Inflammatory macrophage (primary cell): Measurements from ENCODE around the gene ADAT3.
A peak's percentile ranks its signal among the peaks of the same experiment; 100 is the strongest.

Experiments used
- DNase-seq, 2 donors: peaks; one replicate each; pipeline ENCODE4 v3.0.0-alpha.2; 2020 to 2022

The ADAT3 gene

DNA sequence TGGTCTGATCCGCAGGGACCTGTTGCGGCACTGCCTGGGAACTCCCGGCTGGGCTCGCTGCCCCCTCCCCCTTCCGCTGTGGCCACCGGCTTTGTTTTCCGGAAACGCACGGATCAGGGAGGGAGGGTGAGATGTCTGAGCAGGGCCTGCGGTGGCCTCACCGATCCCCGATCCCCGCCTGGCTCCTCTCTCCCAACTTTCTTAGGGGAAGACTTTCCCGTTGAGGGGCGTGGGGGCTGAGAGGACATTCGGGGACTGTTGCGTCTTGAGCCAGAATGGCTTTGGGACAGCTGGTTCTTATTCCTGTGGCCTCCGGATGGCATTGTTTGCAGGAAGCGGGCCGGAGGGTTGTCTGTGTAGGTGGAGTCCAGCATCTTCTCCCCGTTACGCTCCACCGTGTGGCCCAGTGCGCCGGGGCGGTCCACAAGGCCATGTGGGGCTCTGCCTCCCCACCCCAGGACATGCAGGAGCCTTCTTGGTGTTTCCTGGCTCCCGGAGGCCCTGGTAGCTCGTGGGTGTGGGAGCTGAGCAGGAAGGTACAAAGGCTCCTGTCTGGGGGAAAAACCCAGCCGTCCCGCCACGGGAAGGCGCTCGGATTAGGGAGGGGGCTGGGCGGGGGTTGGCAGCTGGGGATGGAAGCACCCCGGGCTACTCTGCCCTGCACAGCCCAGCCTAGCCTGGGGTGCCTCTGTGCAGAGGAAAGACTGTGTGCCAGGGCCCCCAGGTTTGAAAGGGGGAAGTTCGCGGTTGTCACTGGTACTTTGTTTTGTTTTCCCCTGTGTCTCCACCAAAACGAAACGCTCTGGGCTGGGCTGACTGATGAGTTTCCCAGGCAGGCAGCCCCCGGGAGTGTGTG lies 37.1 kb downstream of the ADAT3 start:
- DNase-seq = peak; percentile 51 to 52

DNA sequence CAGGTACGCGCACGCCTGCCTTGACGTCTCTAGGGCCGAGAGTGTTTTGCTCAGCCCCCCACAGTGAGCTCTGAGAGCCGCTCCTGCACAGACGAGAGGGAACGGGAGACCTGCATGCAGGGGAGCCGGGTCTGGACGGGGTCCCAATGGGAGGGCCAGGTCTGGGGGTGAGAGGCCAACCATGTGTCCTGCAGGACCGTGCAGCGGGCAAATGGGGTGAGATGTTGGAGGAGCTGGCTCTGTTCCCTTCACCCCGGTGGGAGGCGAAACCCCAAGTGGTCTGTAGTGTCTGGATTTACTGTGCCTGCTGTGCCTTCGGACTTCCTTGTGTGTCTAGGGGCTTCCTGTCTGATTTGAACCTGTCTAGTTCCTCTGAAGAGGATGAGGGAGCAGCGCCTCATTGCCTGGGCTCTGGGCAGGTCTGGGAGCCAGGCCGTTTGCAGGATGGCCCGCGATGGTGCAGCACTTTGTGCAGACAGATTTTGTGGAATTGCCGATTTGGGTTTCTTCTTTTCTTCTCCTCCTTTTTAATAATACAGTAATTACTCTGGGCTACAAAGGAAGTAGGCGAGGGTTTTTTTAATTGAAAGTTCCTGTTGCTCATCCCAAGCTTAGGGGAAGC lies 37.8 kb downstream of the ADAT3 start:
- peak; percentile 4 to 21 for DNase-seq

- DNase-seq = no peak
Observed at GRCh38 chr19:1943661-1944087, 38.5 kb downstream of the ADAT3 start.

DNA sequence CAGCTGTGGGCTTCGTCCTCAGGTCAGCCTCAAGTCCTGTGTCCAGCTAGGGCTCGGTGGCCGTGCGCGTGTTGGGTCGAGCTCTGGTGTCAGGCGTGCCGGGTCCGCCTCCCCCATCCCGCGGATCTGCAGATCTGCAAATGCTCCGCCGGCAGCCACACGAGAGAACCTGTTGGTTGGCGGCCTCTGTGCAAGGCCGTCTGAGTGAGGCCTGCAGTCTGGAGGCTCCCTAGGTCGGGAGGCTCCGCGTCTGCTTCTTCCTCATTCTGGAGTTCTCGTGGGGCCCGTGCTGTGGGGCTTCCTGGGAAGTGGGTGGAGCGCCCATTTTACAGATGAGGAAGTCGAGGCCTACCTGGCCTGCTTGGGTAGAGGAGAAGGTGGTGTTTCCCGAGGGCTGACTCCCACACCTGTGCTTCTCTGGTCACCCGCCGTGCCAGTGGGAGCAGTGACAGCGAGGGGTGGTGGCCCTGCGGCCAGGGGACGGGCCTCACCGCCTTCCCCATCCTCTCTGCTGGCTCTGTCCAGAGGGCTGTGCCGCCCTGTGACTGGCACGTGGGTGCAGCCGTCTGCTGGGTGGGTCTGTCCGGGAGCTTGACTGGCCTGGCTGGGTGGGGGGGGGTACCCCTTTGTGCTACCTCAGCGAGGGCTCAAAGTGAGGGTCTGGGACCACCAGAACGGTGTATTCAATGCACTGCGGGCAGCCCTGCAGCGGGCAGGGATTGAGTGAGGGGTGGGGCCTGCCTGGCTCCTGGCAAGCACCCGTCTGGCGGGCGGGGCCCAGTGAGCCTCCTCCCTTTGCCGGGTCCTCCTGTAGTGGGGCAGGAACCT lies 39.1 kb downstream of the ADAT3 start:
- DNase-seq = peak; percentile 51 to 72

GRCh38 chr19:1944916-1945561 lies 39.8 kb downstream of the ADAT3 start:
- no peak for DNase-seq

DNA sequence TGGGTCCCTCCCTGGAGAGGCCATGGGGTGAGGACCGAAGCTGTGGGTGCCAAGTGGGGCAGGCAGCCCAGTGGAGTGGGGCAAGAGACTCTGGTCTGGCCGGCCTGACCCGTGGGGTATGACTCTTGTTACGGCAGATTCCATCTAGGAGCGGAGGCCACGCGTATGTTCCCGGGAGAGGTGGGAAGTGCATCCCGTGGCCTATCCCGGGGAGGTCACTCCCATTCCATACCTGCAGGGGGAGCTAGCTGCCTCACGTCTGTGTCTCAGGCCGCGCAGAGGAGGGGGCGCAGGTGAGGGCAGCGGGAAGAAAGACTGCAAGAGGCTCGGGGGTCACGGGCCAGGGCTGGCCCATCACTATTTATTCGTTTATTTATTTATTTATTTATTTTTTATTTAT lies 40.7 kb downstream of the ADAT3 start:
- peak; percentile 6 to 31 for DNase-seq

DNA sequence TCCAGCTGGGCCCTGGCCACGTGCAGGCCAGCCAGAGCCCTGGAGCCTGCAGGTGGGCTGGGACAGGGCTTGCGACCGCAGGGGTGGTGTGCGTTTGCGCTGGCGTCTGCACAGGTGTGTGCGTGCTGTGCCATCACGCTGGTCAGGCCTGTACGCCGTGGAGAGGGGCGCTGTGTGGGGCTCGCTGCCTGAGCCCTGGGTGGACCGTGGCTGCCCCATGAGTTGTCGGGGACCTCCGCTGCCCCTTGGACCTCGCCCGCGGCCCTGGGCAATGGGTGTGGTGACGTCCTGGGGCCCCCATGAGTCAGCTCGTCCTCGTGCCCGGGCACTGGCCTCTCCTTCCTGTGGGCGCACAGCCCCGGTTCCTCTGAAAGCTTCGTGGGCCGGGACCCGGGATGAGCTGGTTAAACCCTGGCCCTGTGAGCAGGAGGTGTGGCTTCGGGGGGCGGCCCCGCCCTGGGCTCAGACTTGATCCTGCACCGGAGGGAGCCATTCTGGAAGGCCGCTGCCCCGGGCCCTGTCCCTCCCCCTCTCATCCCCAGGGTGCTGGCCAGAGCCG lies 42.5 kb downstream of the ADAT3 start:
- peak; percentile 41 to 60 for DNase-seq

DNA sequence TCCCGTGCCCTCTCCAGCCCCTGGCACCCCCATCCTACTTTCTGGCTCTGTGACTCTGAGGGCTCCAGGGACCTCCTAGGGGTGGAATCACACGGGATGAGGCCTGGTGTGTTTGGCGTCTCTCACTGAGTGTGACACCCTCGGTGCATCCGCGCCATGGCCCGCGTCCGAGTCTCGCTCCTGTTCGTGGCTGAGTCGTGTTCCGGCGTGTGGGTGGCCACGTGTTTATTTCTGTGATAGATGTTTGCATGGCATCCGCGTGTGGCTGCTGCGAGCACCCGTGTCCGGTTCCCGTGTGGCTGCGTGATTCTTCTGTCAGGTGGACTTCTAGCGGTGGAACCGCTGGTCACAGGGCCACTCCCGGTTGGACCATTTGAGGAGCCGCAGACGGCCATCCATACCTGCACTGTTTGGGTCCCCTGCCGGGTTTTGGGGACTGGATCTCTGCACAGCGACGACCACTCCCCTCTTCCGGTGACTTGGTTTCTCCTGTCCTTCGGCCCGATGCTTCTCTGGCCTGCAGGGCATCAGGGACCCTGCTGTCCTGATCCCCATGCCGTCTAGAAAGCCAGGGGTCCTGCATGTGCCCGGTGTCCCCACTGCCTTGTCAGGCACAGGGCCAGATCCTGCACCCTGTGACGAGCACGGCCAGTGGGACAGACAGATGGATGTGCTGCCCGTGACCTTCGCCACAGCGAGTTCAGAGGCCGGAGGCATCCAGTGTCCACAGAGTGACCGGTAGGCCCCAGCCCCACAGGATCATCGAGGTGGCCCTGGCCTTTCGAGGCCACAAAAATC lies 44.3 kb downstream of the ADAT3 start:
- DNase-seq = no peak

GRCh38 chr19:1950640-1951039 lies 45.4 kb downstream of the ADAT3 start:
- no peak for DNase-seq

DNA sequence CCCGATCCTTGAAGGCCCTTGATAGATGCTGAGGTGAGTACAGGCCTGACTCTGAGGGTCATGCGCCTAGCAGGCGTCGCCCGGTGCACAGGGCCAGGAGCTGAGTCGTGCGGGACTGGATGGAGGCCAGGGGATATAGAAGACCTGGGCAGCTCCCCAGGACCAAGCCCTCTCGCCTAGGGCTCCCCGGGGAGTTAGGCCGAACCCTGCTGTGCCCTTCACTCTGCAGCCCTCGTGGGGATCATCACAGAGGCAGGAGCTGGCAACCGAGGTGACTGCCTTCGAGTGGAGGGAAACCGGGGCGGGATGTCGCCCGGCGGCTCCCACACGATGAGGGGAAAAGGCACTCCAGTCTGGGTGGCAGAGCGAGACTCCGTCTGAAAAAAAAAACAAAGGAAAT lies 47.4 kb downstream of the ADAT3 start:
- DNase-seq = no peak

DNA sequence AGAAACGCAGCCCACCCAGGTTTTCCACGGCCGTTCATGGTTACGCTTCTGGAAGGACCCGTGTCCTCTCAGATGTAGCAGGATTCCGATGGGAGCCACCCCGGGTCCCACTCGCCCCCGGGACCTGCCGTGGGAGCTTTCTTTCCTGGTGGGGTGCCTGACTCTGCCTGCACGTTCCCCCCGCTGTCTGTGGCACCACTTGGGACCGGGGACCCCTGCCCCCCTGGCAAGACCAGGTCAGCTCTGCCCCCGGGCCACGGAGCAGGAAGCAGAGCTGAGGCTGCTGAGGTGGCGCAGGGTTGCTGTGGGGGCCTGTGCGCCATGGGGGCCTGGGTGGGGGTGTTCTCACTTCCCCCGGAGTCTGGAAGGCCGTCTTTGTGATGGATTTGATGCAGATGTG lies 47.8 kb downstream of the ADAT3 start:
- no peak for DNase-seq

- no peak for DNase-seq
Observed at GRCh38 chr19:1953441-1954094, 48.4 kb downstream of the ADAT3 start.

DNA sequence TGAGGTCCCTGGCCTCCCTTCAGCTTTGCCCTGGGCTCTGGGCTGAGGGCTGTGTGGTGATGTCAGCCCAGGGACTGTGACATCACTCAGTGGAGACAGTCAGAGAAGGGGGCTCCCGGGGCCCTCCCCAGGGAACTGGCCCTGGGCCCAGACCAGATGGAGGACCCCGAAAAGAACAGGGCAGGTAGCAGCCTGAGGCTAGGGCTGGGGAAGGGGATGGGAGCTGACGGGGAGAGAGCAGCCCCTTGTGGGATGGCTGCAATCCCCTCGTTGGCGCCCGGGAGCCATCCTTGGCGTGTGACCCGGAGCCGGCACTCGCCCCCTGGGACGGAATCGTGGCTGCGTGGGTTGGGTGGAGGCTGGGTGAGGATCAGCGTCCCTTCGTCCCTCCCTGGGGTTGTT lies 49.3 kb downstream of the ADAT3 start:
- DNase-seq = no peak

DNA sequence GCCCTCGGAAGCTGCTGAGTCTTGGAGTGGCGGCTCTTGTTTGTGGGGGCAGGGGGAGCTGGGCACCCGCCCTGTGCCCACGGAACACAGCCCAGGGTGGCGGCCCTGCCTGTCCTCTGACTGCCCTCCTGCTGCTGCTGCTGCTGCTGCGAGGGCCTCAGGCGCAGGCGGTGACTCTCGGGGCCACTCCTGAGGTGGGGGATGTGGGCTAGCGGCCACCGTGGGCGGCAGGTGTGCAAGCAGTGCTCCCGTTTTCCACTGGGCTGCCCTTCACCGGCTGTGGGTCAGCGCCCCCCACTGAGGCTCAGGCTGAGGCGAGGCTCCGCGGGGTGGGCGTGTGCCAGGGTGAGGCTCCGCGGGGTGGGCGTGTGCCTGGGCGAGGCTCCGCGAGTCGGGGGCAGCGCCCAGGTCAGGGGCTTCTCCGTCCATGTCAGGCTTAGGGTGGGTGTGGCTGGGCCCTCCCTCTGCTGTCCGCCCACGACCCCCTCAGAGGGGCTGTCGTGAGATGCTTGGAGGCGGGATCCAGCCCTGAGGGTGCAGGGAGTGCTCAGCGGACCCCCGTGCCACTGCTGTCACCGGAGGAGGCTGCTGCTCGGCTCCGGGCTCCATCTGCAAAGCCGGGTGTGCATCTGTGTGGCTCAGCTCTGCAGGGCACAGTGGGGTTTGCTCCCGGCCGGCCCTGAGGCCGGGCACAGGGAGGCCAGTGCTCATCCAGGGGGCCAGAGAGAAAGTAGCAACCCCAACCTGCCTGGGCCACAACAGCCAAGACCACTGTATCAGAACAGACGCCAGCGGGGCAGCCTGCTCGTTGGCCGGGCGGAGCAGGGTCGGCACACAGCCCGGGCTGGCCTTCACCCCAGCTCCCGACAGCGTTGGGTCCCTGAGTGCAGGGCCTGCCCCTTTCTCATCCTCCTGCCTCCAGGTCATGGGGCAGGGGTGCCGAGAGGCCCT lies 50.2 kb downstream of the ADAT3 start:
- DNase-seq = no peak

GRCh38 chr19:1956122-1956494 lies 50.9 kb downstream of the ADAT3 start:
- DNase-seq = no peak

DNA sequence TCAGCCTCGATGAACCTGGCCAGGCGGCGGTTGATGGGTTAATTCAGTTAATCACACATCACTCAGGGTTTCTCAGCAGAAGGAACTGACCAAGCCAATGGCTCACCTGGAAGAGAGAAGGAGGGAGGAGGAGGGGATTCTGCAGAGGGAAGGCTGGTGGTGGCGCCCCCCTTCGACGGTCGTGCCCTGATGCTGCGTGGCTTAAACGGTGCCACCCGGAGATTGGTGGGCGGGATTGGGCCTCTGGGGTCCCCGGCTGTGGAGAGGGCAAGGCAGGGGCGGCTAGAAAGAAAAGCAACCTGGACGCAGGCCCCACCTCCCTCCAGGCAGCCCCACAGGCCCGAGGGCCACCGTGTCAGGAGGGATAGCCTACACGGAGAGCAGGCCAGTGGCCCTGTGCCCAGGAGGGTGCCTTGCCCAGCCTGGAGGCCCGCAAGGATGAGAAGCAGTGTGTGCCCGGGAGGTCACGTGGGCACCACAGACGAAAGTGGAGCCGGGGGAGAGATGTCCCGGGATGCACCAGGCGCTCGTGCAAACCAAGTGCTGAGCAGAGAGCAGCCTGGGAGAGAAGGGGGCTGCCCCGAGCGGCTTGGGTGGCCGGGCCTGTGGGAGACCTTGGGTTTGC lies 51.8 kb downstream of the ADAT3 start:
- no peak for DNase-seq

DNA sequence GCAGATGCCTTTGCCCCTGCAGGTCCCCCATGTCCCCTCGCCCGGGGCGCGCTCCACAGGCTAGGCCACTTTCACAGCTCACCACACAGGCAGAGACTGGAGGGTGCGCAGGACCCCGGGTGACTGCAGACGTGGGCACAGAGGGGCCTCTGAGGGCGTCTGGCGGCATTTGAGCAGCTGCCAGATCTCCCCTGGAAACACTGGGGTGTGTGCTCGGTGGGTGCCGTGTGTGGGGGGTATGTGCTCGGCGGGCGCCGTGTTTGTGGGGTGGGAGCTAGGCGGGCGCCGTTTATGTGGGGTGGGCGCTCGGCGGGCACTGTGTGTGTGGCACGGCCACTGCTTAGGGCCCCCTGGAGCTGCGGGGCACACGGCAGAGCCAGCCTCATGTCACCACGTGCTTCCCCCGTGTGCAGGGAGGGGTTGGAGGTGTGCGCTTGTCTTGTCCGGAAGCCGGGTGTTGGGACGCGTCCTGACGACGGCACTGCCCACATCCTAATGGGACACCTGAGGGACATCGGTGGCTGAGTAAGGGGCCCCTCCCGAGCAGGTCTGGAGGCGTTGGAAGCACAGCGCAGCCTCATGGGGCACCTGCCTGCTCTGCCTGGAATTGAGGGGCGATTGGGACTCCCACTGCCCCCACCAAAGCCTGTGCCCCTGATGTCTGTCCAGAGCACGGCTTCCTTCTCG lies 52.5 kb downstream of the ADAT3 start:
- no peak for DNase-seq

DNA sequence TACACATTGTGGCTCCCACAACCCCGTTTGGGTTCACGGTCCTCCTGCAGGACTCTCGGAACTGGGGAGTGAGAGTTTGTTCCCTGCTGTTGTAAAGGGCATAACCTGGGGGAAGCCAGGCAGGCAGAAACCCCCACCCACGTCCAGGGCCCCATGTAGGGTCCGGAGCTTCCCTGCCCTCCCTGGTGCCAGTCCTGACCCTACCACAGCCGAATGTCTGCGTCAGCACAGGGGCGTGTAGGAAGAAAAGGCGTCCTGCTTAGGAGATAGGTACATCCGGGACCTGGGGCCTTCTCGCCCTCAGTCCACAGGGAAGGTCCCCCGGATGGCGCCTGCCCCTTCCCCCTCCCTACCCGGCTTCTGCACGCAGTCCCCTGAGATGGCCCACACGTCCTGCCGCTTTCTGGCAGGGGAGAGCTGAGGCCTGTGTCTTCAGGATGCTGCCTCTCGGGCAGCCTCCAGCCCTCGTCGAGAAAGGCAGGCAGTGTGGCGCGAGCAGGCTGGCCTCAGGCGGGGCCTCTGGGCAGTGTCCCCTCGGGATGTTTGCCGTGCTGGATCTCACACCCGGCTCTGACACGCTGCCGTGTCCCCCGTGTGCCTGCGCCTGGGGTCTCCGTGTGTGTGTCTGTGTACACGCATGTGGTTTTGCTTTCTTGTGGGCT lies 54.9 kb downstream of the ADAT3 start:
- no peak for DNase-seq
